ENCODE measurements around the gene AFF1.
"Not testable (repeated sequence)": the region's sequence is repeated elsewhere in the genome, so short reads cannot be mapped to it uniquely, and the experiment has no call there.

Gene AFF1

DNA sequence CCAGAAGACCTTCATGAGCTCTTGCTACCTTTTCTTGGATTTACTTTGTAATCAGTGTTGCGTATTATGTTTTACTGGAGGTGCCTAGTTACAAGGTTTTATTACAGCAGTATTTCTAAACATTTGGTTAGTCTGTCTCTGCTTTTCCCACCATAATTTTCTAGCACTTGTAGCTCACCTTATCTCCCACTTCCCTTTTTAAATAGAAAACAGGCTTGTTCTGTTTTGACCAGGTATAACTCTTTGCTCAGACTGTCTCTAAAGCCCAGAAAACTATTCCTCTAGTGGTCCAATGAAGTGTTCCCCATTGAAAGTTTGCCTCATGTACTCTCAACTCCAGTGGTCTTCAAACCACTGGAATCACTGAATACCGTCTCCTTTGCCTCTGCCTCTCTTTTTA is 43.9 kb downstream of the AFF1 start:
- DNase-seq = no peak

DNA sequence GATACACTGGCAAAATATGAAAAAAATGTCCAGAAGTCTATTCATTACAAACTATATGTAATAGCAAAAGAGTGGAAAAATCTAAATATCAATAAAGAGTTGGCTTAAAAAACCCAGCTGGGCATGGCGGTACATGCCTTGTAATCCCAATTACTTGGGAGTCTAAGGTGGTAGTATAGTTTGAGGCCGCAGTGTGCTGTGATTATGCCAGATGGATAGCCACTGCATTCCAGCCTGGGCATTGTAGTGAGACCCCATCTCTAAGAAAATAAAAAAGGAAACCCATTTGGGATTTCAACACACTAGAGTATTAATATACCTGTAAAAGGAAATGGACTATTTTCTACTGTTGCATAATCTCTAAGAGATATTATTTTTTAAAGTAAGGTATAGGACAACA is 45.4 kb downstream of the AFF1 start:
- DNase-seq = no peak

DNA sequence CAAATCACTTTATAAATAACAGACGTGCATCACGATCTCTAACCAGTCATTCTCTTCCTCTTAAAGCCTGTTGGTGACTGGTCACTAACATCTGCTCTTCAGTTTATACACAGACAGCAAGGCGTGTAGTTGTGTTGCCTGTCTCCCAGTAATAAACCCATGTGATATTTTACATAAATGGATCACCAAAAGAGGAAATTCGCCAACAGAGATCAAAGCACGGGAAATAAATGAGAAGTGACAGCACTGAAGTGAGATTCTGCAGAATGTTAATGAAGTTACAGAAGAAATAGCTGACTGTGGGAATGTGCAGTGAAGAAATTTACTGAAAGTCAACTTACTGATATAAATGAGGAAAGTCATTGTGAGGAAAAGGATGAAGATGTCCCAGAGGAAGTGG is 47.0 kb downstream of the AFF1 start:
- no peak for DNase-seq

DNA sequence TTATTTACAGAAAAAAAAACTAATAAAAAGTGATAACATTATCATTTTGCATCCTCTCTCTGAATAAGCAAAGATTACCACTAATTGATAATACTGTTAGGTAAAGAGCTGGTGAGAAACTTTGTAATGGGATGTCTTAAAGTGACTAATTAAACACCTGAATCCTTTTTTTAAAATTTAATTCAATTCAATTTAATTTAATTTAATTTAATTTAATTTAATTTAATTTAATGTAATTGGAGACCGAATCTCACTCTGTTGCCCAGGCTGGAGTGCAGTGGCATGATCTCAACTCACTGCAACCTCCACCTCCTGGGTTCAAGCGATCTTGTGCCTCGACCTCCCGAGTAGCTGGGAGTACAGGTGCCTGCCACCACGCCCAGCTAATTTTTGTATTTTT is 51.0 kb downstream of the AFF1 start:
- not testable (repeated sequence) for DNase-seq

DNA sequence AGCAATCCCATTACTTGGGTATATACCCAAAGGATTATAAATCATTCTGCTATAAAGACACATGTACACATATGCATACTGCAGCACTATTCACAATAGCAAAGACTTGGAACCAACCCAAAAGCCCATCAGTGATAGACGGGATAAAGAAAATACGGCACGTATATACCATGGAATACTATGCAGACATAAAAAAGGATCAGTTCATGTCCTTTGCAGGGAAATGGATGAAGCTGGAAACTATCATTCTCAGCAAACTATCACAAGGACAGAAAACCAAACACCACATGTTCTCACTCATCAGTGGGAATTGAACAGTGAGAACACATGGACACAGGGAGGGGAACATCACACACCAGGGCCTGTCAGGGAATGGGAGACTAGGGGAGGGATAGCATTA is 54.8 kb downstream of the AFF1 start:
- not testable (repeated sequence) for DNase-seq

DNA sequence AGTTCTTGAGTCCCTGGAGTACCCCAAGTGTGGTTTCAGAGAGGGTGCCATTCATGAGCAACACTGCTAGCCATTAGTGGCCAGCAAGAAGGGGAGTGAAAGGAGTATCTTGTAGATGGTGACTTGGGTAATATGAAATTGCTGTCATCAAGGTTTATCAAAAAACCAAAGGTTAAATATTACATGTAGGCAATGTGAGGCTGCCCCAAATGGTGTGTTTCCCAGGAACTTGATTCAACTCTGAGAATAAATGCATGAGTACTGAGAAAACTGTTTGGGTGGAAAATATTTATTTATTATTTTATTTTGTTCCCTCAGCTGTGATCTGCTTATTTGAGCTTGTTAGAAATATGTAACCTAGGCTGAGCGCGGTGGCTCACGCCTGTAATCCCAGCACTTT is 55.7 kb downstream of the AFF1 start:
- no peak for DNase-seq

DNA sequence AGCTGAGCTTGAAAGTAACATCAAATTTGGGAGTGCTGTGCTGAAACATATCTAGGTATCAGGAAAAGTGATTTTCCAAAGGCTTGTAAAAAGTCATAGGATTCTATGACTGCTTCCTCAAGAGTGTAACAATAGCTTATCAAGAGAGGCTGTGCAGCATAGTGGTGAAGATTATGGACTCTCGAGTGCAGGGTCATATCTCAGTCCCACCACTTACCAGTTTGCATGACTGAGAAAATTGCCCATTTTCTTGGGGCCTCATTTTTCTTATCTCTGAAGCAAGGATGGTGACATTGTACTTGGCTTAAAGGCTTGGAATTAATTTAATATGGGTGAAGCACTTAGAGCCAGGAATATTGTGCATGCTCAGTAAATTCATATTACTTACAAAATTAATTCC is 57.2 kb downstream of the AFF1 start:
- DNase-seq = no peak

DNA sequence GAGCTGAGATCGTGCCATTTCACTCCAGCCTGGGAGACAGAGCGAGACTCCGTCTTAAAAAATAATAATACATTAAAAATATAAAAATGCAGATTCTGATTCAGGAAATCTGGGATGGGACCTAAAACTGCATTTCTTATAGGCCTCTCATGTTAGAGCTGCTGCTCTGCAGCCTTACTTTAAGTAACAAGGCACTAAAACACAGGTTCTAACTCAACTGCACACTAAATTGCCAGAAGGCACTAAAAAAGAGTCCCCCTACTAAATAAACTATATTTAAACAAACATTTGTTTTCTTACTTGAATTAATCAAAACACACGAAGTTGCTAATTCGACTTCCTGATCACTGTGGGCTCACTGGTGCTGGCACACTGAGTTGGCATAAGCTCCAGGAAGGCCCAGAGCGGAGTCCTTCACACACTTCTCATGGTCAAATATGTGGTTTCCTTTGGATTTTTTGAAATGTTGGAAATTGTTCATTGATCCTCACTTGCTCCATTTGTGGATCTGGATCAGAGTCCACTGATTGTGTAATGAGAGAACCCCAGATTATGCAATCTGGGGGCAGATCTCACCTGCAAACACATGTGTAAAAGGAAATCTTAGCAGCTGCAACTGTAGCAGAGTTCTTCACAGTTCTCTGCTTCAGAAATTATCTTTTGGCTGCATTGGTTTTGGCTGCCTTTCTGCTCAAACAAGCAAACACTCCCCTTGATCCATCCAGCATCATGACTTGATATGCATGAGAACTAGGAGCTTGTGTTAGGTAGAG is 59.3 kb downstream of the AFF1 start:
- DNase-seq = no peak

DNA sequence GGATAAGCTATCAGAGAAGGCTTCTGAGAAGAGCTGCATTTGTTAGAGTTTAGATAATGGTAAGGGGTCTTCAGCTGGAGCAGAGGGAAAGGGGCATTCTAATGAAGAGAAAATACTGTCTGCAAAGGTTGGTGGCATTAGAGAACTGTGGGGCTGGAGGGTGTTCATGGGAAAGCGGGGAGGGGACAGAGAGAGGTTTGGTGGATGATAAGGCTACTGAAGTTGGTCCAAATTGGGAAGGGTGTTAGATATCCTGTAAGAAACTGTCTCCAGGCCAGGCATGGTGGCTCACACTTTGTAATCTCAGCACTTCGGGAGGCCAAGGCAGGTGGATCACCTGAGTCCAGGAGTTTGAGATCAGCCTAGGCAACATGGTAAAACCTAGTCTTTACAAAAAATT is 59.9 kb downstream of the AFF1 start:
- DNase-seq = no peak

DNA sequence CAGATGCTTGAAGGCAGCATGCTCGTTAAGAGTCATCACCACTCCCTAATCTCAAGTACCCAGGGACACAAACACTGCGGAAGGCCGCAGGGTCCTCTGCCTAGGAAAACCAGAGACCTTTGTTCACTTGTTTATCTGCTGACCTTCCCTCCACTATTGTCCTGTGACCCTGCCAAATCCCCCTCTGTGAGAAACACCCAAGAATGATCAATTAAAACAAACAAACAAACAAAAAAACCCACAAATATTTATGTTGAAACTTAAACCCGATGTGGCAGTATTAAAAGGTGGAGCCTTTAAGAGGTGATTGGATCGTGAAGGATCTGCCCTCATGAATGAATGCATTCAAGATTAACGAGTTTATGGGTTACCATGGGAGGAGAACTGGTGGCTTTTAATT is 61.7 kb downstream of the AFF1 start:
- DNase-seq = not testable (repeated sequence)

DNA sequence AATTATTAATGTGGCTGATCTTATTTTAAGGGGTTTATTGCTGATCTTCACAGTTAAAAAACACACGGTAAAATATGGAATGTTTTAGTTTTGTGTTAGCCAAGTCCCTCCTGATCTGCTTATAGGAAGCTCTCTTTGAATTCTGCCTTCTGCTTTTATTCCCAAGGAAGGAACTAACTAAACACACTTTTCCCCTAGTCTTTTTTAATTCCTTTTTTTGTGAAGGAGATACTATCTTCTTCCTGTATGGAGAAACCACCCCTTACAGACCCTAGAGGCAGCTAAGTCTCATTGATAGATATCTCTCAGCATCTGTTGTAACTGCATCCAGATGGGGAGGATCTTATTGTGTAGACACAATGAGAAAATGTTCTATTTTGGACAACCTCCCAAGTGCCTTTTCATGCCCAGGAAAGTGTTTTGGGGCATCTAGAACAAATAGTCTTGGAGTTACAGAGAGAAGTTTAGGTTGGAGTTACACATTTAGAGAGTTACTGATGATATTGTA is 64.4 kb downstream of the AFF1 start:
- DNase-seq = peak; percentile 86

DNA sequence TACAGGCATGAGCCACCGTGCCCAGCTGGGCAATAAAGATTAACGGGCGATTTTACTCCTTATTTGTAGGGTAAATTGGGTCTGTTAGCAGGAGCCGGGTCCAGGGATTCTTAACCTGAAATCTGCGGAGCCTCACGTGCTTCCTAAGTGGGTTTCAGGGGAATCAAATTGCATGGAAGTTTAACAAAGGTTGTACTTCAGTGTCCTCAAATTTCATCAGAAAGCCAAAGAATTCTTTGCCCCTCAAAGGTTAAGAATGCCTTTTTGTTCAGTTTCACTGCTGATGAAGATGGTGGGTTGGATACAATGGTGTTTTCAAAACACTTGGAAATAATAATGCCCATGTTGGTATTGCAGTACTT is 67.9 kb downstream of the AFF1 start:
- no peak for DNase-seq

DNA sequence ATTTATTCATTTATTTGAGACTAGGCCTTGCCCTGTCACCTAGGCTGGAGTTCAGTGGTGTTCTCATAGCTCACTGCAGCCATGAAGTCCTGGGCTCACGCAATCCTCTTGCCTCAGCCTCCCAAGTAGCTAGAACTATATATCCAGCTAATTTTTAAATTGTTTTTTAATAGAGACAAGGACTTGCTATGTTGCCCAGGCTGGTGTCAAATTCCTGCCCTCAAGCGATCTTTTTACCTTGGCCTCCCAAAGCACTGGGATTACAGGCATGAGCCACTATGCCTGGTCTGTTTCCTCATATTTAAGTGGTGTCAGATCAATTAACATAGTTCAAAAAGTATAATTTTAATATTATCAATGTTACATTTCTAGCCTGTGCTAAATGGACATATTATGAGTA is 68.5 kb downstream of the AFF1 start:
- no peak for DNase-seq

DNA sequence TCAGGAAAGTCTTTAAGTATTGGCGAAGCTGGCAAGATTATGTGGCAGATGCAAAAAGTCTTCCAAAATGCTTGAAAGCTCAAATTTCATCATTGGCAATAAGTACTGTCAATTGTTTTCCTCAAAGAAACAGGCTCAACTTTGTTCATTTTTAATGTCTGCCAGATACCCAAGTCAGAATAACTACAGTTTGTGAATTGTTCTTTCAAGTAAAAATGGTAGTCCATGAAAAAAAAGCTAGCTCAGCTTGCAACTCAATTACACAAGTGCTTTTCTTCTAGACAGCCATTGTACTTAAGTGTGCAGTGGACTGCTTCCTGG is 70.5 kb downstream of the AFF1 start:
- DNase-seq = peak; percentile 42

DNA sequence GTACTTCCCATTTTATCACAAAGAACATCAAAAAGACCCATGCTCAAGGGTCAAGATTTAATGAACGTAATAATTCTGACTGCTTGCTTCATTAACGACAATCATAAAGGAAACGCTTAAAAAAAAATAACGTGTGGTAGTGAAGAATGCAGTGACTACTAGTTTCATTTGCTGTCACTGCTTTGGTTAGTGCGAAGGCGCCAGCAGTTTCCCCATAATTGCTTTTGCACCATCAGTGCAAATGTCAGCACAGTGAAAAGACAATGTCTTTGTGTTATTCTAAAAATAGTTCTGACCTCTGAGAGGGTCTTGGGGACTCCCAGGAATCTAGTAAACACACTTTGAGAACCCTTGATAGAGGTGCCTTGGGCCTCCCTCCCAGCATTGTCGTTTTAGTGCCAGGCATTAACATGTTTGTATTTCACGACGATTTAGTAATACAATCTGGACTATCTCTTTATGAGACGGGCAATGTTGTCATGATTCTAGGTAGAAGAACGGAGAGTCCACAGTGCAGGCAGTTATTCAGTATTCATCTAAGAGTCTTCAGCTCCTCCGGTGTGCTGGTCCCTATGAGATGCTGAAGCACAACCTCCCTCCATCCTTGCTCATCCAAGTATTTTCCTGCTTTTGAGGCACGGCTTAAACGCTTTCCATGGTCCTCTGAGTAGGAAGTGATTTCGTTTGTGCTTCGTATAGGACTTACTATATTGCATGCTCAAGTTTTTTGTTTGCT is 71.0 kb downstream of the AFF1 start:
- peak; percentile 41 for DNase-seq

DNA sequence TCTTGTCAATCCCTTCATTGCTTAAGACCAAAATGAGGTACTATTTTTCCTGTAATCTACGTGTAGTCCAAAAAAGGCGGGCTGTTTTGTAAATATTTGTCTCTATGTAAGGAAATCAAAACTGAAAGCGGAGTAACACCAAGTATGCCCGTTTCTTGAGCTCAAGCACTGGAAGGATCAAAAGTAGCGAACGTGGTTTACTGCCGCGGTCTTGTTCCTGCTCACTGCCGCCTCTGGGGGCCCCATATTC is 71.5 kb downstream of the AFF1 start:
- DNase-seq = no peak

DNA sequence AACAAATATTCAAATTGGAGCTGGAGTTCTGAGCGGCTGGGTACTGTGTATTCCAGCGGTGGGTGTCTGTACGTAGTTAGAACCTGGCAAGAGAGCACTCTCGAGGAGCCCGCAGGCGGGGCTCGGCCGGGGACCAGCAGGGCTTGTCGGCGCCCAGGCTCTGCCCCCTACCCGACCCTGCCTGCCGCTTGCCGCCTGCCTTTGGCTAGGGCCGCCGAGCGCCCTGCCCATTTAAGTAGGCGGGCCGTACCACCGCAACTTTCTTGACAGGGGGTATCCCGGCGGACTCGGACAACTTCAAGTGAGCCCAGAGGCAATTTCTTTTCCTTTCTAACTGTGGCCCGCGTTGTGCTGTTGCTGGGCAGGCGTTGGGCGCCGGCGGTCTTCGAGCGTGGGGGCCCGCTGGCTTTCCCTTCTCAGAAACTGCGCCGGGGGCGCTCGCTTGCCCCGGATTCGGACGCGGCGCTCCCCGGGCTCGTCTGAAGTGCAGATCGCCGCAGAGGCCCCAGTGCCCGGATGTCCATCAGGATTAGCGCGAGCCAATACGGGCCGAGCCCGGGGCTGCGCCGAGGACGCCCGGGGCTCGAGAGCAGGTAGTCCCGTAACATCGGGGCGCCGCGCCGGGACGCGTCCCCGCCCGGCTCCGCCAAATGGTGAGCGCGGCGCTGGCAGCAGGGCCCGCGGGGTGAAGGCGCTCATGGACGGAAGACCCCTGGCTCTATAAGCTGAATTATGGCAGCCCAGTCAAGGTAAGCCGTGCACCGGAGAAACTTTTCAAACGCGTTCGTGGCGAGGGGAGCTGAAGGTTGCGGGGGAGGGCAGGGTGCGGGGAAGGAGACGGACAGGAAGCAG is 72.1 kb downstream of the AFF1 start:
- DNase-seq = peak; percentile 81

DNA sequence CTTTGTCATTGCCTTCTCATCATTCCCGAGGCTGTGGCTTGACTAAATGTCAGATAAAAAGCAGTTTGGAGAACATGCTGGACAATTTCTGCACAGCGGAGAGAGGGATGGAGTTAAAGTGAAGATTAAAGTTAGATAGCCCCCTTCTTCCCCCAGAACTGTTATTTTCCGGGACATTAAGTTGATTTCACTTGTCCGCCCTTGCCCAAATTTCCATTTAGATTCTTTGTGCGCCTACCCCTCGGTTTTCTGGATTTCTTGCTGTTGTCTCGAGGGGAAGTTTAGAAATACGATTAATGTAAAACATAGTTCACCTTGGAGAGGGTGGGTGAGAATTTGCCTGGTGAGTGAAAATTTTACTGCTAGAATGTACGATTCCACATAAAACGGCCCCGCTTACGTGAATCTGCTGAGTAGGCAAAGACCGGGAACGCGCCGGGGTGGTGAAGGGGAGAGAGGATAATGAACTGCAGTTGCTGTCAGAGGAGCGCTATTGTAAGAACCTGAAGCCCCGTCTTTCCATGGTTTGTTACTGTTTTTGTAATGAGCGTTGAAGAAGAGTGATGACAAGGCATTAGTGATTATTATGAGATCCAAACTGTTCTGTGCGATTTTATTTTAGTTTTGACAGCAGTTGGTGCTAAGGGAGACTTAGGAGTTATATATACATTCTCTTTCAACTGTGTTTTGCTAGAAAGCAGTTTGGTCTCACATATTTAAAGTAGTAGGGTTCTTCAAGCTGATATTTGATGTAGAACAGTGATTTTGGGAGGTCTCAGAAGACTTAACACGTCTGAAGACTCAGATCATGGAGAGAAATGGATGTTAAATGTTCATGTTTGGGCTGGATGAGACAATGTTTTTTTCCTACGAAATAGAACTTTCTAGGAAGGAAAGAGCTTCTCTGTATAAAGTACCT is 73.0 kb downstream of the AFF1 start:
- peak; percentile 4 for DNase-seq

DNA sequence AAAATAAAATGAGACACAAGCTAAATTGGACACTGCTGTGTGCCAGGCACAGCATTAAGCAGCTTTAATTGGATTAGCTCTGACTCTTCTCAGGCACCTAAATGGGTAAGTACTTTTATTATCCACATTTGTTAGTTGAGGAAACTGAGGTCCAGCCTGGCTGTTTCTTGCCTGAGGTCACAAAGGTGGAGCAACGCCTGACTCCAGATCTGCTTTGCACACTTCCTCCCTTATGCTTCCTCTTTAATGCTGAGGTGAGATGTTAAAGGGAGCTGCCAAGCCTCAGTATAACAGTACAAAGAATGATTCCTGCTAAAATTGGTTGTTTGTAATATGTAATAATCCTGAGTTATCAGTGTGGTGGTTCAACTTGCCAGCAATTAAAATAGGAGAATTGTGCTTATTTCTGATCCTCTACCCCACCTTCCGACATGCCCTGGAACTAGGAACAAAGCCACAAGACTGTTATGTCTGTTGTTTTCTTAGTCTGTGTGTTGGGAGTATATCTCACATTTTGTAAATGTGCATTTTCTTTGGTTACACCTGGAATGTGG is 74.4 kb downstream of the AFF1 start:
- peak; percentile 80 for DNase-seq

DNA sequence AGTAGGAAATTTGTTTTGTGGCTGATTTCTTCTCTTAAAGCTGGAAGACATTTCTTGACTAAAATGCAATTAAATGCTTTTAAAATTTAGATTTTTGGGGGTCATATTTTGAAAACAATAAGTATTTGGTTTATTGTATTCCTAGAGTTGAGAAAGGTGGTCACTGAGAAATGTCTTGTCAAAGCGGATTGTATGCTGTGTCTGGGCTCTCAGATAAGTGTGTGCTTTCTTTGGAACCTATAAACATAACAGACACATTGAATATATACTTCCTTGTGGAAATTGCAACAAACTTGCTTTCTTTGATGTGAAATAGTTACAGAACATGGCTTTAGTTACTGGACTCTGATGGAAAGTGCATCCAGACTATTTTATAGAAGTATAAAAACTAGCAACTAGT is 75.4 kb downstream of the AFF1 start:
- peak; percentile 57 for DNase-seq

DNA sequence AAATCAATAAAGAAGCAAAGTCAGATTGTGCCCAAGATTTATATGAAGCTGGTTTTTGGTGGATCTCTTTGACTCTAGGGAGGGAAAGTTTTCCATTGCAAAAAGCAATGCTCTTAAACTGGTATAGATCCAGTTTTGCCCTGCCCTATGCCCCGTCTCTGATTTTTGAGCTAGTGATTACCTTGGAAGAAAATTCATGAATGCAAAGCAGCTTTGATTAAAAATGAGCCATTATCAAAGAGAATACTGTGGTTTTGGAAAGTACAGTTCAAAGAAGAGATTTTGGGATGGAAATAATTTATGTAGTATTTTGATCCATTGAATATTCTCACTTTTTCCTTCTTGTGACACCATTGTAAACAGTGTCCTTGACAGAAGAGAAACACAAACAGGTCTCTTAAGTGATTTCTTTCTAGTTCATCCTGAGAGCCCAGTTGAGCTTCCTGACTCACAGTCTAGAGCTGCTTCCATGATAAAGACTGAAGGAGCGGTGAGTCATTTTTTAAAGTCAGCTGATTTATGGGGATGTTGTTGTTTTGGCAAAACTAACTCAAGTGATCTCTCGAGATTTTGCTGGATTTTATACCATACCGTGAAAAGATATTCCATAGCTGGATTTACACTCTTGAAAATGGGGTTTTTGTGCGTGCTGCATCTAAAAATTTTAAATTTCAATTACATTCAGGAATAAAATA is 76.7 kb downstream of the AFF1 start:
- DNase-seq = no peak
